HCT116 (cell line): Measurements from ENCODE around the gene TXNDC16.

ENCODE experiments used
- CTCF ChIP-seq, 3 experiments: fragments of 200-600 bp in 1 of 3; sonication (generic) in 1 of 3; IDR thresholded peaks in 2 of 3; conservative IDR thresholded peaks in 1 of 3; 2 replicates each; pipeline ENCODE4 v1.5.1; 2012 to 2017; ENCODE audit warnings: low read depth in 2 of 3, low read length in 2 of 3, antibody characterized with exemption in 1 of 3, borderline replicate concordance in 1 of 3, control low read depth in 1 of 3, mild to moderate bottlenecking in 1 of 3, mixed read lengths in 1 of 3, mixed run types in 1 of 3, moderate library complexity in 1 of 3; ENCODE audit not compliant: insufficient read depth in 1 of 3
- EZH2 ChIP-seq: fragments of 200-600 bp; sonication (generic); IDR thresholded peaks from 2 replicates; pipeline ENCODE4 v1.6.1; 2017; ENCODE audit warnings: antibody characterized with exemption, mixed run types
- POLR2A ChIP-seq: IDR thresholded peaks from 2 replicates; pipeline ENCODE4 v1.7.0; 2011; ENCODE audit warnings: borderline replicate concordance; ENCODE audit not compliant: insufficient read depth, insufficient read length; ENCODE audit errors: extremely low read depth
- POLR2AphosphoS5 ChIP-seq: IDR thresholded peaks from 2 replicates; pipeline ENCODE4 v1.6.1; 2011; ENCODE audit warnings: mild to moderate bottlenecking, low read depth, low read length, moderate library complexity
- SP1 ChIP-seq: IDR thresholded peaks from 2 replicates; pipeline ENCODE4 v1.6.1; 2012; ENCODE audit warnings: low read depth

GRCh38 chr14:52547027-52547426, 5.3 kb downstream of the TXNDC16 start:
- TF ChIP-seq EZH2: no peak
- TF ChIP-seq POLR2A: no peak
- no peak for TF ChIP-seq CTCF (IDR thresholded peaks at IDR 0.05 in 2 of 3, conservative IDR thresholded peaks at IDR 0.05 in 1 of 3; ENCODE audit: borderline replicate concordance in 1 of 3, insufficient read depth in 1 of 3, low read depth in 2 of 3, low read length in 2 of 3)
- TF ChIP-seq POLR2AphosphoS5: no peak
- no peak for TF ChIP-seq SP1
